NCI-H146 treated with DMSO at 0.1 percent for 48 hours (cell line): ENCODE data around the gene NARS2.
A peak's percentile ranks its signal among the peaks of the same experiment; 100 is the strongest.

Source experiments
- DNase-seq: peaks from one replicate; lab custom pipeline; 2025; ENCODE audit not compliant: unreplicated experiment; lab: John Stamatoyannopoulos, UW

NARS2 gene

GRCh38 chr11:78417175-78417887 lies 157.3 kb downstream of the NARS2 start, which contains the start of gene GAB2:
TSS of gene GAB2 (minus strand) at chr11:78417820. CDS start at chr11:78417720, 100 bp downstream.
- DNase-seq: peak; percentile 62

GRCh38 chr11:78416285-78417174 lies 158.1 kb downstream of the NARS2 start:
- peak; percentile 77 for DNase-seq

- no peak for DNase-seq
Measured at GRCh38 chr11:78415338-78415737, 159.3 kb downstream of the NARS2 start.

- peak; percentile 25 for DNase-seq
Measured at GRCh38 chr11:78414321-78415051, 160.2 kb downstream of the NARS2 start.

- DNase-seq: no peak
Measured at GRCh38 chr11:78408619-78409018, 166.0 kb downstream of the NARS2 start.

GRCh38 chr11:78406568-78407196 lies 168.0 kb downstream of the NARS2 start:
- DNase-seq: no peak

- no peak for DNase-seq
Measured at GRCh38 chr11:78405805-78406204, 168.9 kb downstream of the NARS2 start.

GRCh38 chr11:78403781-78404180 lies 170.9 kb downstream of the NARS2 start:
- DNase-seq: no peak

- DNase-seq: no peak
Measured at GRCh38 chr11:78402847-78403246, 171.8 kb downstream of the NARS2 start.

- no peak for DNase-seq
Measured at GRCh38 chr11:78400702-78401101, 174.0 kb downstream of the NARS2 start.

GRCh38 chr11:78400116-78400515 lies 174.5 kb downstream of the NARS2 start:
- DNase-seq: no peak

- DNase-seq: no peak
Measured at GRCh38 chr11:78399136-78399535, 175.5 kb downstream of the NARS2 start.

GRCh38 chr11:78398715-78399114 lies 175.9 kb downstream of the NARS2 start:
- DNase-seq: no peak

GRCh38 chr11:78397398-78397797 lies 177.3 kb downstream of the NARS2 start:
- DNase-seq: no peak

GRCh38 chr11:78395597-78395996 lies 179.1 kb downstream of the NARS2 start:
- DNase-seq: no peak

- DNase-seq: no peak
Measured at GRCh38 chr11:78392854-78393253, 181.8 kb downstream of the NARS2 start.

GRCh38 chr11:78391424-78391823 lies 183.2 kb downstream of the NARS2 start:
- no peak for DNase-seq

- DNase-seq: no peak
Measured at GRCh38 chr11:78390809-78391208, 183.9 kb downstream of the NARS2 start.

GRCh38 chr11:78386215-78386941 lies 188.3 kb downstream of the NARS2 start:
- DNase-seq: no peak
